Astrocyte (in vitro differentiated cells and primary cell): Measurements from ENCODE around the gene OR2A25.

ENCODE experiments used
- EZH2 ChIP-seq: IDR thresholded peaks from 2 replicates; pipeline ENCODE4 v1.6.1; 2012; ENCODE audit warnings: mild to moderate bottlenecking, low read length, inconsistent platforms; ENCODE audit not compliant: insufficient read depth
- TF ChIP-seq, protein P1 (sequence below): IDR thresholded peaks from 2 replicates; pipeline ENCODE4 v1.5.1; 2011; ENCODE audit warnings: low read depth, mild to moderate bottlenecking, inconsistent platforms, low read length, moderate library complexity; ENCODE audit not compliant: insufficient read depth

DNA sequence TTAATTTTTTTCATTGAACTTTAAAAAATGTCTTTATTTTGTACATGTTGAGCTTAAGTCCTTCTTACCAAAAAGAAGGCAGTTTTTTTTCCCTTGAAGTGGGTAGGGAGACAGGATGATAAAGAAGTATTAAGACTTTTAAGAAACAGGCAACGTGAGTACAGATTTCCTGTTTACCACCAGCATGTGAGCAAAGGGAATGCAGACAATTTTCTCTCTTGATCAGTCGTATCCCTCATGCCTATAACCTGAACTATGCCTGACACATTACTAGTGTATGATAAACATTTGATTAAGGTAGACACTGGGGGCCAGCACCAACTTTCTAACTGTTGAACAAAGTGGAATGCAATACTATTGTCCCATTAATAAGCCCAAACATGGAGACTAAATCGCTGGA is 31.0 kb downstream of the OR2A25 start:
- TF ChIP-seq, protein P1, sequence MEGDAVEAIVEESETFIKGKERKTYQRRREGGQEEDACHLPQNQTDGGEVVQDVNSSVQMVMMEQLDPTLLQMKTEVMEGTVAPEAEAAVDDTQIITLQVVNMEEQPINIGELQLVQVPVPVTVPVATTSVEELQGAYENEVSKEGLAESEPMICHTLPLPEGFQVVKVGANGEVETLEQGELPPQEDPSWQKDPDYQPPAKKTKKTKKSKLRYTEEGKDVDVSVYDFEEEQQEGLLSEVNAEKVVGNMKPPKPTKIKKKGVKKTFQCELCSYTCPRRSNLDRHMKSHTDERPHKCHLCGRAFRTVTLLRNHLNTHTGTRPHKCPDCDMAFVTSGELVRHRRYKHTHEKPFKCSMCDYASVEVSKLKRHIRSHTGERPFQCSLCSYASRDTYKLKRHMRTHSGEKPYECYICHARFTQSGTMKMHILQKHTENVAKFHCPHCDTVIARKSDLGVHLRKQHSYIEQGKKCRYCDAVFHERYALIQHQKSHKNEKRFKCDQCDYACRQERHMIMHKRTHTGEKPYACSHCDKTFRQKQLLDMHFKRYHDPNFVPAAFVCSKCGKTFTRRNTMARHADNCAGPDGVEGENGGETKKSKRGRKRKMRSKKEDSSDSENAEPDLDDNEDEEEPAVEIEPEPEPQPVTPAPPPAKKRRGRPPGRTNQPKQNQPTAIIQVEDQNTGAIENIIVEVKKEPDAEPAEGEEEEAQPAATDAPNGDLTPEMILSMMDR = no peak
- no peak for TF ChIP-seq EZH2
